Mucosa of rectum (tissue), 2 donors: ENCODE results near the gene PLET1.

Experiments used
- H3K27ac ChIP-seq, 2 donors: one replicate each; pipeline ENCODE4 v1.7.0; 2013; ENCODE audit warnings: inconsistent platforms in 2 of 2, low read depth in 2 of 2, low read length in 2 of 2
- H3K27me3 ChIP-seq, 2 donors: one replicate each; pipeline ENCODE4 v1.7.0; 2013; ENCODE audit warnings: low read length in 2 of 2; ENCODE audit not compliant: control insufficient read depth in 2 of 2, insufficient read depth in 2 of 2
- H3K36me3 ChIP-seq, 2 donors: one replicate each; pipeline ENCODE4 v1.7.0; 2013; ENCODE audit warnings: low read length in 2 of 2; ENCODE audit not compliant: control insufficient read depth in 2 of 2, insufficient read depth in 2 of 2
- H3K4me1 ChIP-seq, 2 donors: one replicate each; pipeline ENCODE4 v1.7.0; 2013; ENCODE audit warnings: low read length in 2 of 2, mild to moderate bottlenecking in 1 of 2; ENCODE audit not compliant: control insufficient read depth in 2 of 2, insufficient read depth in 2 of 2
- H3K4me3 ChIP-seq, 2 donors: one replicate each; pipeline ENCODE4 v1.7.0; 2013; ENCODE audit warnings: low read length in 2 of 2
- H3K9ac ChIP-seq, 2 donors: one replicate each; pipeline ENCODE4 v1.7.0; 2013; ENCODE audit warnings: low read length in 2 of 2, low read depth in 1 of 2, mild to moderate bottlenecking in 1 of 2
- H3K9me3 ChIP-seq, 2 donors: one replicate each; pipeline ENCODE4 v1.7.0; 2013; ENCODE audit warnings: low read length in 2 of 2; ENCODE audit not compliant: control insufficient read depth in 2 of 2
- donor health status: healthy.
- donor health status: Normal muscosa, but diverticular disease.

PLET1 gene

GRCh38 chr11:112228706-112229105 is 32.0 kb downstream of the PLET1 start:
- Histone ChIP-seq H3K4me1 (peaks cover 5 to 9% of the 10 kb centered on the region in 2 donors), H3K4me3 (no peak overlapping the region), H3K27ac (no peak overlapping the region), H3K27me3 (no peaks in the 10 kb centered on the region), H3K36me3 (peaks cover 6 to 18% of the 10 kb centered on the region in 2 donors), H3K9ac (no peak overlapping the region), H3K9me3 (no peaks in the 10 kb centered on the region)

GRCh38 chr11:112227471-112227870 is 33.2 kb downstream of the PLET1 start:
- Histone ChIP-seq H3K9ac (peak overlapping the region in 1 of 2 donors; percentile 97), H3K36me3 (peaks cover 6 to 18% of the 10 kb centered on the region in 2 donors), H3K4me3 (peak overlapping the region; percentile 92 to 98), H3K27ac (peak overlapping the region in 1 of 2 donors; percentile 99), H3K9me3 (no peaks in the 10 kb centered on the region), H3K27me3 (no peaks in the 10 kb centered on the region), H3K4me1 (peaks cover 5 to 9% of the 10 kb centered on the region in 2 donors)

- Histone ChIP-seq H3K4me1 (peaks cover 5 to 9% of the 10 kb centered on the region in 2 donors), H3K36me3 (peaks cover 6 to 15% of the 10 kb centered on the region in 2 donors), H3K27me3 (no peaks in the 10 kb centered on the region), H3K9ac (peak overlapping the region; percentile 86 to 97), H3K9me3 (no peaks in the 10 kb centered on the region), H3K4me3 (peak overlapping the region; percentile 92 to 98), H3K27ac (peak overlapping the region; percentile 97 to 99)
Observed at GRCh38 chr11:112226831-112227401, 33.7 kb downstream of the PLET1 start.

- H3K27ac ChIP-seq, result peak within 1 kb of the TSS; percentile 97 to 99
- no peaks in the 10 kb centered on the region for H3K27me3 ChIP-seq
- H3K4me3 ChIP-seq, result peak within 1 kb of the TSS; percentile 92 to 98
- peaks cover 6 to 13% of the 10 kb centered on the region in 2 donors for H3K36me3 ChIP-seq
- no peaks in the 10 kb centered on the region for H3K9me3 ChIP-seq
- H3K4me1 ChIP-seq, result peaks cover 5 to 9% of the 10 kb centered on the region in 2 donors
- peak within 1 kb of the TSS; percentile 86 to 97 for H3K9ac ChIP-seq
Observed at GRCh38 chr11:112226062-112226830, 34.4 kb downstream of the PLET1 start, which contains the start of gene PTS. Gene PTS, plus strand, starts transcription at chr11:112226428. Its CDS starts 16 bp downstream, at chr11:112226444.

GRCh38 chr11:112225753-112226061 is 35.0 kb downstream of the PLET1 start:
- H3K27ac ChIP-seq, result peak overlapping the region; percentile 97 to 99
- H3K4me1 ChIP-seq, result peaks cover 5 to 9% of the 10 kb centered on the region in 2 donors
- peaks cover 6 to 13% of the 10 kb centered on the region in 2 donors for H3K36me3 ChIP-seq
- peak overlapping the region; percentile 86 to 97 for H3K9ac ChIP-seq
- peak overlapping the region; percentile 92 to 98 for H3K4me3 ChIP-seq
- no peaks in the 10 kb centered on the region for H3K27me3 ChIP-seq
- no peaks in the 10 kb centered on the region for H3K9me3 ChIP-seq

GRCh38 chr11:112223754-112224532 is 36.7 kb downstream of the PLET1 start:
- H3K27me3 ChIP-seq, result no peaks in the 10 kb centered on the region
- H3K27ac ChIP-seq, result no peak overlapping the region
- H3K9me3 ChIP-seq, result no peaks in the 10 kb centered on the region
- H3K4me3 ChIP-seq, result no peak overlapping the region
- H3K36me3 ChIP-seq, result peaks cover 0 to 2% of the 10 kb centered on the region in 2 donors
- no peak overlapping the region for H3K9ac ChIP-seq
- H3K4me1 ChIP-seq, result peaks cover 5 to 12% of the 10 kb centered on the region in 2 donors

- Histone ChIP-seq H3K9me3 (no peaks in the 10 kb centered on the region), H3K4me3 (no peak overlapping the region), H3K4me1 (peaks cover 5 to 12% of the 10 kb centered on the region in 2 donors), H3K9ac (no peak overlapping the region), H3K36me3 (no peaks in the 10 kb centered on the region), H3K27ac (no peak overlapping the region), H3K27me3 (no peaks in the 10 kb centered on the region)
Observed at GRCh38 chr11:112223121-112223520, 37.5 kb downstream of the PLET1 start.

- Histone ChIP-seq H3K9me3 (no peaks in the 10 kb centered on the region), H3K9ac (no peak overlapping the region), H3K27me3 (no peaks in the 10 kb centered on the region), H3K4me1 (peaks cover 3 to 9% of the 10 kb centered on the region in 2 donors), H3K27ac (no peak overlapping the region), H3K36me3 (no peaks in the 10 kb centered on the region), H3K4me3 (no peak overlapping the region)
Observed at GRCh38 chr11:112222303-112222702, 38.4 kb downstream of the PLET1 start.

- Histone ChIP-seq H3K36me3 (no peaks in the 10 kb centered on the region), H3K9me3 (no peaks in the 10 kb centered on the region), H3K4me3 (no peak overlapping the region), H3K27ac (no peak overlapping the region), H3K9ac (no peak overlapping the region), H3K27me3 (no peaks in the 10 kb centered on the region), H3K4me1 (peaks cover 0 to 3% of the 10 kb centered on the region in 2 donors)
Observed at GRCh38 chr11:112221274-112221835, 39.3 kb downstream of the PLET1 start.
